HG03025 (cell line): ENCODE data around the gene SSMEM1.
"Not testable (repeated sequence)": the region's sequence is repeated elsewhere in the genome, so short reads cannot be mapped to it uniquely, and the experiment has no call there.

ENCODE experiments used
- ATAC-seq: cut with Tn5 transposase; IDR thresholded peaks from one replicate; pipeline ENCODE4 v1.9.1; 2021; ENCODE audit warnings: mild to moderate bottlenecking, moderate library complexity; ENCODE audit not compliant: unreplicated experiment, low FRiP score

SSMEM1 gene

GRCh38 chr7:130243486-130243885, 35.8 kb downstream of the SSMEM1 start:
- not testable (repeated sequence) for ATAC-seq

DNA sequence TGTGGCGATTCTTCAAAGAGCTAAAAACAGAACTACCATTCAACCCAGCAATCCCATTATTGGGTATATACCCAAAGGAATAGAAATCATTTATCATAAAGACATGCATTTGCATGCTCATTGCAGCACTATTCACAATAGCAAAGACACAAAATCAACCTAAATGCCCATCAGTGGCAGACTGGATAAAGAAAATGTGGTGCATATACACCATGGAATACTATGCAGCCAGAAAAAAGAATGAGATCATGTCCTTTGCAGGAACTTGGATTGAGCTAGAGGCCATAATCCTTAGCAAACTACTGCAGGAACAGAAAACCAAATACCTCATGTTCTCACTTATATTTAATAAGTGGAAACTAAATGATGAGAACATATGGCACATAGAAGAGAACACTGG, 38.8 kb downstream of the SSMEM1 start:
- not testable (repeated sequence) for ATAC-seq

GRCh38 chr7:130248842-130249241, 41.2 kb downstream of the SSMEM1 start:
- ATAC-seq: not testable (repeated sequence)

GRCh38 chr7:130249626-130250025, 42.0 kb downstream of the SSMEM1 start:
- not testable (repeated sequence) for ATAC-seq

DNA sequence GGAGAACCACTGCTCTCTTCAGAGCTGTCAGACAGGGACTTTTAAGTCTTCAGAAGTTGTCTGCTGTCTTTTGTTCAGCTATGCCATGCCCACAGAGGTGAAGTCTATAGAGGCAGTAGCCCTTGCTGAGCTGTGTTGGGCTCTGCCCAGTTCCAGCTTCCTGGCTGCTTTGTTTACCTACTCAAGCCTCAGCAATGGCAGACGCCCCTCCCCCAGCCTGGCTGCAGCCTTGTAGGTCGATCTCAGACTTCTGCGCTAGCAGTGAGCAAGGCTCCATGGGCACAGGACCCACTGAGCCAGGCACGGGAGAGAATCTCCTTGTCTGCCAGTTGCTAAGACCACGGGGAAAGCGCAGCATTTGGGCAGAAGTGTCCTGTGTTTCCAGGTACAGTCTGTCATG, 46.9 kb downstream of the SSMEM1 start:
- no peak for ATAC-seq

DNA sequence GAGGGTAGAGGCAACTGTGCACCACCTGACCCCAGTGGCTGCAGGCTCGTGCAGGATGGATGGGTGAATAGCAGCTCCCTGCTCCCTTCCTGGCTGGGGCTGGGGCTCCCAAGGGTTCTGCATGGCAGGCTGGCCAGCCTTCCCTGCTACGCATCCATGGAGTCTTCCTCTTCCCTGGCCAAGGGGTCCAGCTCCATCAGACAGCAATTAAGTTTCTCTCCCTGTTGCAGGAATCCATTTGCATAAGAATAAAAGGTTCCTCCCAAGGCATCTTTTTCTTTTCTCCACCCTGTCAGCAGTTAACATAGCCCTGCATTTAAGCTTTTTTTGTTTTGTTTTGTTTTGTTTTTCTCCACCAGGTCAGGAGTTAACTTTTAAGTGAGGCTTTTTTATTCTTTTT, 49.0 kb downstream of the SSMEM1 start:
- no peak for ATAC-seq

DNA sequence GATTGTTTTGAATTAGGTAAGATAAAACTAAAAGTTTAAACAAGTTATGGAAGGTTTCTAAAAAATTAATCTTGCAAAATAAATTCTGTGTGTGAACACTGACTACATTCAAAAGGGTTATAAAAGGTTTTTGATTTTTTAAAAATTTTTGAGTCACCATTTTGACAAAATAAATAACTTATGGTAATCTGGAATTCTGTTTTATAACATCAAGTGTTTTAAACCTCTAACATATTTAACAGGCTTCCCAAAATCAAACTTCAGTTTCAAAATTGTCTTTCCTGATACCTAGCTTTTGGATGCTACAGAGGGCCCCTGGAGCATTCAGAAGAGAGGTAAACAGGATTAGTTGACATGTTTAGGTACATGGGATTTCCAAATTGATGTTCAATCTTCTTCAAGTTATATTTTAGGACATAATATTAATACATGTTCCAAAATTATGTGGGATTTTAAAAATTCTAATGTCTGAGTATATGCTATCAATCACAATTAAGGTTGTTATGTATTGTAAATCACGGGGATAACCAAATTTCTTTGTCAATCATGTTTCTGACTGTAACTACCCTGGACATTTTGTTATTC, 50.9 kb downstream of the SSMEM1 start:
- no peak for ATAC-seq

GRCh38 chr7:130262448-130262847, 54.8 kb downstream of the SSMEM1 start:
- no peak for ATAC-seq

- ATAC-seq: no peak
Observed at GRCh38 chr7:130263130-130263529, 55.5 kb downstream of the SSMEM1 start.
